Activated naive CD4-positive, alpha-beta T cell treated with anti-CD3 and anti-CD28 coated beads, Interleukin-2, amount 50 U/mL, for 16 hours (primary cell): Measurements from ENCODE around the gene PRELP.
"Not testable (repeated sequence)": the region's sequence is repeated elsewhere in the genome, so short reads cannot be mapped to it uniquely, and the experiment has no call there.

Experiments used
- DNase-seq: peaks from one replicate; pipeline ENCODE4 v3.0.0-alpha.2; 2020

PRELP gene

DNA sequence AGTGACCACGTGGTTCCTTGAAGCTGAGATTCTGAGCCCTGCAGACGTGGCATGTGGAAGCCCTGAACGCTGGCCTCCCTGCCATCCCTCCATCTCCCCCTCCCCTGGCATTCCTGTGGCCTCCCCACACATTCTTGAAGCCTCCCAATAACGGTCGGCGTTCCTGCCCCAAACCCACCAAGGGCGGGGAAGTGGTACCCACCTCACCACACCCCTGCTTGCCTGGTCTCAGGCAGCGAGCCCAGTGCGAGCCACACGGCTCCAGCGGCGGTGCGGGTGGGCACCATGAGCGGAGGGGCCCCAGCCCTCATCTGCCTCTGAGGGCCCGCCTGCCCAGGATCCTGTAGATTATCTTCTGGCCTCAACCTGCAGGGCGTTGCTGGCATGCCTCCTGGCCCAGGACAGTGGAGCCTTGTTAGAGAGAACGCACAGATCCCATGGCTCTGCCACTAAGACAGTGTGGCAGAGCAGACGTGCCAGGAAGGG is 20.6 kb upstream of the PRELP start:
- DNase-seq: no peak

DNA sequence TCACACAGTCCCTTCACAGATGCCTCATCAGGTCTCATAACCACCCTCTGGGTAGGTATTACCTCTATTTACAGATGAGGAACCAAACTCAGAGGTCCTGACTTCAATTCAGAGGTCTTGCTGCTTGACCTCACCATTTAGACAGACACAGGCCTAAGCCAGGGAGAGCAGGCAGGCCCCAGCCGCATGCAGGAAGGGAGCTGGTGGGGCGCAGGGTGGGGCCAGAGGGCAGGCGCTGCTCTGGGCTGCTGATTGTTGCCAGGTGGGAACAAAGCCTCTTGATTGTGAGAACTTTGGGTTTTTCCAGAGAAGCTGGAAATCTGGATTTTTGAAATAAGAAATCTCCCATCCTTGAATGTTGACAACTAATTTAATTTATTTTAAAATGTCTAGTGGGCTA is 19.9 kb upstream of the PRELP start:
- DNase-seq: no peak

DNA sequence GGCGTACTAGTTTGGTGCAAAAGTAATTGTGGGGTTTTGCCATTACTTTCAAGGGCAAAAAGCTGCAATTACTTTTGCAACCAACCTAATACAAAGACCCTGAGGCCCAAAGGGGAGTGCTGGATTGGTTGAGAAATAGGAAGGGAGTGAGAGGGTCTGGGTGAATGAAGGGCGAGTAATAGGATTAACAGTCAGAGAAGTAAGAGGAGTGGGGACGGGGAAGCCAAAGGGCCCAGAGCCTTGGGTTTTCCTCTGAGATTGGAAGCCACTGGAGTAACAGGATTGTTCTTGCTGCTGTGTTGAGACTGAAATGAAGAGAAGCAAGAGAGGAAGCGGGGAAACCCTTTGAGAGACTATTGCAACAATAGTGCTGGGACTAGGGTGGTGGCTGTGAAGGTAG is 19.0 kb upstream of the PRELP start:
- DNase-seq: no peak

DNA sequence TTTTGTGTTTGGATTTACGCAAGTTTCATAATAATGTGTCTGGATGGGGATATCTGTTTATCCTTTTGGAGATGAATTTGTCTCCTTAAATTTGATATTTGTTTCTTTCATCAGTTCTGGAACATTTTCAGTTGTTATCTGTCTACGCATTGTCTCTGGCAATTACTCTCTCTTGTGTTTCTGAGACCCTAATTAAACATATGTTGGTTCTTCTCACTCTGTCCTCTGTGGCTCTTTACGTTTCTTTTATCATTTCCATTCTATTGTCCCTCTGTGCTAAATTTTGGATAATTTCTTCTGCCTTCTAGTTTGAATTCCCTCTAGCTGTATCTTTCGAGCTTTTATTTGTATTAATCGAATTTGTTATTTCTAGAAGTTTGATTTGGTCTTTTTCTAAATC is 17.5 kb upstream of the PRELP start:
- no peak for DNase-seq

DNA sequence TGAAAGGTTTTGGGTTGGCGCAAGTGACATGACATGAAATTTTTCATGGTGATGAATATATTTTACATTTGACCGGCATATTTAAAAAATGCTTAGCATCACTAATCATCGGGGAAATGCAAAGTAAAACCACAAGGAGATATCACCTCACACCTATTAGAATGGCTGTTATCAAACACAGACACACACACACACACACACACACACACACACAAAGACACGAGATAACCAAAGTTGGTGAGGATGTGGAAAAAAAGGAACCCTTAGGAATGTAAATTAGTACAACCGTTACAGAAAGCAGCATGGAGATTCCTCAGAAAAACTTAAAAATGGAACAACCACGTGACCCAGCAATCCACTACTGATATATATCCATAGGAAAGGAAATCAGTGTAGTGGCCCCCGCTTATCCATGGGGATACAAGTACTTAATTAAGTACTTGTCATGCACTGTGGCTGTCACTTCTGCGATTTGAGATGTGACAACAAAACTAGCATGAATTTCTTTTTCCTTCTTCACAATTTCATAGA is 15.9 kb upstream of the PRELP start:
- DNase-seq: no peak

DNA sequence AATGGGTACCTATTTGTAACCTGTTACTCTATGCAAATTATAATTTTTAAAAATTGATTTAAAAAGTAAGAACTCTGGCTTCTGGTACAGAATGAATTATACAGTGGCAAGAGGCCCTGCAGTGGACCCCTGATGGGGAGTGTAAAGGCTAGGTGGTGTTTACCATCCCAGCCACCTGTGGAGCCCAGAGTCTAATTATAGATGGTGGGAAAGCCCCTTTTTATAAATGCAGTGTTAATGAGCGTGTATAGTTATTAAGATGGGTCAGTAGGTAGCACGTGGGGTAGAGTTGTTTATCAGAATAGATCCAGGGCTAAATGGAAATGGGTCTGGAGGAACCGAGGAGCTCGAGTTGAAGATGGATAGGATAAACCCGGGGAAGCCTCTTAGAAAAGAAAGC is 13.9 kb upstream of the PRELP start:
- DNase-seq: no peak

DNA sequence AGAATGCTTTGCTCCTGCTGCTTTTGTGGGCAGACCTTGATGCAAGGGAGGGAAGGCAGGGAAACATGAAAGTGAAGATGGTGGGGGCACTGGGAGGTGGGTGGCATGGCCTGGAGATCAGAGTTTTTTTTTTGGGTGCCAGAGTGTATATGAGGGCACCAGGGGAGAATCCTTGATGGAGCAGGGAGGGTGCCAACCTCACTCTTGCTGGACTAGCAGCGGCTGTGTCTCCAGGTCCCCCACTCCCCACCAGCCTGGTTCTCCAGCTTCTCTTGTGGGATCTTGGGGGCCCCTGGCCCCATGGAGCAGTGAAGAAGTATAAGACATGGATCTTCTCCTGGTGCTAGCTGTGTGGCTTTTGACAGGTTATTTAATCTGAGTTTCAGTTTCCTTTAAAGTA is 13.5 kb upstream of the PRELP start:
- DNase-seq: no peak

DNA sequence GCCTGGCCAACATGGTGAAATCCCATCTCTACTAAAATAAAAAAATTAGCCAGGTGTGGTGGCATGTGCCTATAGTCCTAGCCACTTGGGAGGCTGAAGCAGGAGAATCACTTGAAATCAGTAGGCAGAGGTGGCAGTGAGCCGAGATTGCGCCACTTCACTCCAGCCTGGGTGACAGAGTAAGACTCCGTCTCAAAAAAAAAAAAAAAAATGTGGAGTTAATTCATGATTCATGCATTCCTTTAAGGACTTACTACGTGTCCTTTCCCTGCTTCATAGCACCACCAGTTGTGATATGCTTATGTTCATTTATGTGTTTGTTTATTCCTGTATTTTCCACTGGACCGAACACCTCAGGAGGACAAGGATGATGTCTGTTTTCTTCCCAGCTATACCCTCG is 12.7 kb upstream of the PRELP start:
- DNase-seq: no peak

DNA sequence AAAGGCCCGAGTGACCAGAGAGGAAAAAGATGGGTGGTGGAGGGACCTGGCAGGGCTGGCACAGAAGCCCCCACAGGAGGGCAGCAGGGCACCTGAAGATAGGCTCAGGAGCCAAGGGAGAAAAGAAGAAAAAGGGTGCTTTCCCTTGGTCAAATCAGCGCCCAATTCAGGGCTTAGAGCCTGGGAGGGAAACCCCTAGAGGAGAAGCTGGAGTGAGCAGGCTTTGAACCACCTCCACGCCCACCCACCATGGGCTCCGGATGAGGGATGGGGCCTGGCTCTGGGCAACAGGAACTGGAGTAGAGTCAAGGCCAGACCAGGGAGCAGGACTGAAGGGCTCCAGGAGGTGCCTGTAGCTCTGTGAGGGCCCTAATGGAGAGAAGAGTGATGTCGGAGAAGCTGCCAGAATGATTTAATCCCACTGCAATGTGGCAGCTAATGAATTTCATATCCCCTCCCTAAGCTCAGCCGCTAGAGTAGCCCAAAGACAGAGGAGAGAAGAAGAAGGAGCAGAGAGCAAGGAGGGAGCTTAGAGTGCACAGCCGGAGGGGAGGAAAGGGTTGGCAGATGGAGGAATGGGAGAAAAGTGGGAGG is 12.0 kb upstream of the PRELP start:
- DNase-seq: no peak

DNA sequence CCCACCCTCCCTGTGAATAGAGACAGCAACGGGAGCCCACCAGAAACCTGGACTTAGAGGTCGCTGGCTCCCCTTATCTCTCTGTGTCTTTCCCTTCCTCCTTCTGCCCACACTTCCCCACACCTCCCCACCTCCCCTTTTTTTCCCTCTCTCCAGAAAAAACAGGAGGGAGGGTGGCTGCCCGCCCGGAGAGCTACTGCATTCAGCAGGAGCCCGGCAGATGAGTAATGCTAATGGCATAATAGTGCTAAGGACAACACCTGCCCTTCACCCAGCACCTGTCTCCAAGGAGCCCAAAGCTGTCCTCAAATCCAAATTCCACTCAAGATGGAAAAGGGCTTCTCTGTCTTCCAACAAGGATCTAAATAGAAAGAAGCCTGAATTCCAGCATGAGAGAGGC is 11.4 kb upstream of the PRELP start:
- DNase-seq: no peak

DNA sequence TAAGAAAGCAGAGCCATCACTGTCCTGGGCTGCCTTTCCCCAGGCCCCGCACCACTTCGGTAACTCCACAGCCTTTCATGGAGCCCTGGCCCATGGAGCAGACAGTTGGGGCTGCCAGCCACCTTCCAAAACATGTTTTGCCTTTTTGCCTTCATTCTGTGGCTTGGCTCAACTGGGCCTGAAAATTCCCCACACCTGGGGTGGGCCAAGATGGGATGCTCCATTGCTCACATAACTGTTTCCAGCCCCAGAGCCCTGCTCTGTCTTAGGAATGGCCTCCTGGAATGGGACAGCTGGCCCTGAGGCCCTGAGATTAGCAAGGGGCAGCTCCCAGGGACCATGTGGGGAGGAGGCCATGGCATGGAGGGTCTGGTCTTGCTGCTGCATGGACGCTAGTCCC is 10.9 kb upstream of the PRELP start:
- no peak for DNase-seq

DNA sequence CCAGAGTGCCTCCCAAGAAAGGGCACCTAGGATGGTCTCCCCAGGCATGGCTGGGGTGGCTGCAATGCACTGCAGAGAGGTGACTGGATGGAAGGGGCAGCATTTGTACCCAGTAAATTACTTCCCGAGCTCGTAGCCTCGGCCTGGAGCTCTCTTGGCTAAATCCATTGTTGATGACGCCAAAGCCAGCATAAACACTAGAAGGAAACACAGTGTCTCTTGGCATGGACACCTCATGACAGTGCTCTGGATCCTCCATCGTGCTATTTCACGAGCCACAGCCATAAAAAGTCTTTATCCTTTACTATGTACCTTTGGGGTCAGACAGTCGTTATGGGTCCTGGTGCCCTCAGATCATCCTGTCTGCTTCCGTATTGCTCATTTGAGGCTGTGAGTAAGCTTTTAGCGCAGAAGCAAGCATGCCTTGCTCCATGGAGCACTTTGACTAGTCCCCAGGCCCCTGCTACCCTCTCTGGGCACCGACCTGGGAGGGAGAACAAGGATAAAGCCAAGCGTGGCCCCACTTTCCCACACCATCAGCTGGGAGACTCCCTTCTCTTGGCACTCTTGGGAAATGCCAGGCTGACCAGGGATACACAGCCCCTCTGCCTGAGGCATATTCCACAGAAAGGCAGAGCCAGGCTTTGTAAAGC is 10.3 kb upstream of the PRELP start:
- no peak for DNase-seq

DNA sequence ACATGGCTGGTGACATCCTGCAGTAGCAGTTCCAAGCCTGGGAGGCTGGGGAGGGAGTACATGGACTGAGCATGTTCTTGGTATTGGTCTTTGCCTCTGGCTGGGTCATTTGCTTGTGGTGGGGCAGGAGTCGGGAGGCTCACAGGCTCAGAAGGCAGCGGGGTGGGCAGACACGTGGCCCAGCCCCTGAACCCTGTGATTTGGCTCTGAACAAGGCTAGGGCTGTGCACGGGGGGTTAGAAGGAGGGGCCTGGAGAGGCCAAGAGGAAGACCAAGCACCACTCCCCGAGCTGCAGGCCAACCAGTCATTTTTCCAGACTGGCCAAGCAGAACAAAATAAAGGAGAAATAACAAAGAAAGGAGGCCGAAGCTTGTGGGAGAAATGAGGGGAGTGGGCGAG is 9.7 kb upstream of the PRELP start:
- no peak for DNase-seq

DNA sequence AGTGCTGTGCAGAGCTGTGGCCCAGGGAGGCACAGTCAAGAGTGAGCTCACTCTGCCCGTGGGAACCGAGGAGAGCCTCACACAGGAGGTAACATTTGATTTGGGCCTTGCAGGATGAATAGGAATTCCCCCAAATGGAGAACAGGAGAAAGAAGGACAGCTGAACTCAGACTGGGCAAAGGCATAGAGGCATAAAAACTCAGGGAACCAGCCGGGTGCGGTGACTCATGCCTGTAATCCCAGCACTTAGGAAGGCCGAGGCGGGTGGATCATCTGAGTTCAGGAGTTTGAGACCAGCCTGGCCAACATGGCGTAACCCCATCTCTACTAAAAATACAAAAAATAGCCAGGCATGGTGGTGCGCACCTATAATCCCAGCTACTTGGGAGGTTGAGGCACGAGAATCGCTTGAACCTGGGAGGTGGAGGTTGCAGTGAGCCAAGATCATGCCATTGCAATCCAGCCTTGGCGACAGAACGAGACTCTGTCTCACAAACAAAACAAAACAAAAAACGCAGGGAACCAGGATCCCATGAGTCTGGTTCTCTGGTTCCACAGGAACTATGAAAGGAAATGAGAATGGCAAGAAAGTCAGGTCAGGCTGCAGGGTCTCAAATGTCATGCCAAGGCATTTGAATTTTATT is 8.6 kb upstream of the PRELP start:
- not testable (repeated sequence) for DNase-seq

DNA sequence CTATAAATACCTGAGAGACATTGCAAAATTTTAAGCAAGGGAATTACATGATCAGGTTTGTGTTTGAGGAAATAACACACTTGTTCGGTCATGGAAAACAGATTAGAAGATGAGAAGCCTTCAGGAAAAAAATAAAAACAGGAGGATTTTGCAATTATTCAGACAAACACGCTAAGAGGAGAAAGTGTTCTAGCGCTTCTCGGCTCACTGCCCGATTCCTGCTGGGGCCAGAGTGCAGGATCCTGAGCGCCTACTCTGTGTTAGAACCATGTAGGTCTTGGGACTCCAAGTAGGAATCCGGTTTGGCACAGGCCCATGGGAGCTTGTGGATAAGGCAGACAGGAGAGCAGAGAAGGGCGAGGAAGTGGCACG is 8.1 kb upstream of the PRELP start:
- no peak for DNase-seq

DNA sequence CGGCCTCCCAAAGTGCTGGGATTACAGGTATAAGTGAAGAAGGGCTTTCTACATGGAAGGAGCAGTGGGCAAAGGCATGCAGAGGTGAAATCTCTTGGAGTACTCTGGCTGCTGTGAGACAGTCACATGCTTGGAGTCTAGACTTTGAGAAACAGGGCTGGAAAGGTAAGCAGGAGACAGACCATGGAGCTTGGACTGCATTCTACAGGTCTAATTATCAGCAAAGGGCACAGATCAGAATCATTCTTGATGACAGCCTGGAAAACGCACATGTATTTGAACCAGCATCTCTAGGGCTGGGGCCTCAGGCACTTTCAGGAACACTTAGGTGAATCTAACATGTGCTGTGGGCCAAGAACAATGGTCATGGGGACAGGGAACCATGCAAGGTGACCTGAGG is 7.3 kb upstream of the PRELP start:
- no peak for DNase-seq

DNA sequence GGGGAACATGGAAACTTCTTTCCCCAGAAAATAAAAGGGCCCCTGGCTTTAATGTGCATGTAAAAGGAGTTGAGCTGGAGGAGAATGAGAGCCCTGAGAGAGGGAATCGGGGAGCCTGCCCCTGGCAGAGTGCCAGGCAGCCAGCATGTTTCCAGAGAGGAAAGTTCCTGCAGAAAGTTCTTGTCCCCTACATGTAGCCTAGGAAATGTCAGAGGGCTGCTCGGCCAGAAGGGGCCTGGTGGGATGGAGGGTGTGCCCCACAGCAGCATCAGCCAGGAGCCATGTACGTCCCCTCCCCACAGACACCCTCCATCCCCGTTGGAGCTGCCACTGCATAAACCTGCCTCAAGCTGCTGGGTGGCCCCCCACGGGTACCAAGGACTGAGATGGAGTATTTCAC is 5.4 kb upstream of the PRELP start:
- no peak for DNase-seq

DNA sequence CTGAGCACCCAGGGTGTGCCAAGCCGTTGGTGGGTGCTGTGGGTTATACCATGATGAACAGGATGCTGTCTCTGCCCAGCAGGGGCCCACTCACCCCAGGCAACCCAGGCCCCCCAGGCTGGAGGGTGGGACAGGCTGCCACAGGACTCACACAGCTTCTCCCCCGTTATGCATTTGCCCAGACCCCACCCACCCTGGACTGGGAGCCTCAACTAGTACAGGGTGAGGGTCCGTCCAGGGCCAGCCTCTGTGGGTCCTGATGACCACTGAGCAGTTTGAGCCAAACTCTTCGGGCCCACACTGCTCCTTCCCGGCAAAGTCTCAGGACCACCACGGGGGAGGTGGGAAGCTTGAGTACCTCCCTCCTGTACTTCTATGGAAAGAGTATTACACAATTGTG is 3.8 kb upstream of the PRELP start:
- no peak for DNase-seq

DNA sequence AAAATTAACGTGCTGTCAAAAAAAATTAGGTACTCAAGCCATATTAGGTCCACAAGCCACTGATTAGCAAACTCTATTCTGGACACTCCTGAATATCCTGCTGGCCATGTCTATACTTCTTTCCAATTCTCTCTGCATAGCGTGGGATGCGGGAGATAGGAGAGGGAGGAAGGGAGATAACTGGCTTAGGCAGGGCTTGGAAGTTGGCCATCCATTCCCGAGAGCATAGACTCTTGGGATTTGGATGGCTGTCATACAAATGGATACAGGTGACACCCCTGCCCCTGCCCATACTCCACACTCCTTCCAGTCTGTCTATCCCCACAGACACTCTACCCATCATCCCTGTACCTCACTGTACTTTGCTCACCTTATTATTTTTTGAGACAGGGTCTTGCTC is 2.3 kb upstream of the PRELP start:
- DNase-seq: no peak

DNA sequence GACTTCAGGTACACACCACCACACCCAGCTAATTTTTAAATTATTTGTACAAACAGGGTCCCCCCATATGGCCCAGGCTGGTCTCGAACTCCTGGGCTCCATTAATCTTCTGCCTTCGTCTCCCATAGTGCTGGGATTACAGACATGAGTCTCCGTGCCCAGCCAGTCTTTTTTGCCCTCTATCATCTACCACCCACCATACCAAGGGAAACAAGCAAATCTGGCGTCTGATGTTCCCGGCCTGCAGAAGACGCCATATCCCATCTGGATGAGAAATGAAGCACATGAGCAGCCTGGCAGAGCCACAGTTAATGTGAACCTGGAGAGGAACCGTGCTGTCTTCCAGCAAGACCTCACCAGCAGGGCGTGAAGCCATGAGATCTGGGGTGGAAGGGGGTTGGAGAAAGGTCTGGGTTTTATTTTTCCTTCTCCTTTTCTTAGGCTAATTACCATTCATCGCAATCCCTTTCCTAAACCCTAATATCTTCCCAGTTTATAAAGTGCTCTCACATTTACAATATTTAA is 1.8 kb upstream of the PRELP start:
- no peak for DNase-seq

DNA sequence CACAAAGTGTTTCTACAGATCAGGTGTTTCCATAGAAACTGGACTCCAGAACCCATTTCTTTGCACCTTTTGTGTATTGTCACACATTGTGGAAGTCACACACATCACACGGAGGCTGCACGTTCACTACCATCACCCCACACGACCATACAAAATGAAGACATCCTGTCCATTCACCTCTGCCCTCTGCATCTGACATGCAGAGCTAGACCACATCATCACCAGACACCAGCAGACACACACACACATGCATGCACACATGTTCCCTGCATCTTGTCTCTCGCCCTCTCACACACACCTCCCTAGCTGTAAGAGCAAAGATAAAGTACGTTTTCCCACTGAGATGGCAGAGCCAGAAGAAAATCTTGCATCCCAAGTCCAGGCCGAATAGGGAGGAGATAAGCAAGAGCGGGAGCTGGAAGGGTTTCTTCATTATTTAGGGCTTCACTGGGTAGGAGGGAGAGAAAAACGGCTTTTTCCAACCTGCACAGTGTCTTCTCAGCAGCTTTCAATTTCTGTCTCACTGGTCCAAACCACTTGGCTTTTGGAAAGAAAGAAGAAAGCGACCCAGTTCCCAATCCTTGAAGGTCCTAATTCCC is 709 bp downstream of the PRELP start:
- DNase-seq: no peak

DNA sequence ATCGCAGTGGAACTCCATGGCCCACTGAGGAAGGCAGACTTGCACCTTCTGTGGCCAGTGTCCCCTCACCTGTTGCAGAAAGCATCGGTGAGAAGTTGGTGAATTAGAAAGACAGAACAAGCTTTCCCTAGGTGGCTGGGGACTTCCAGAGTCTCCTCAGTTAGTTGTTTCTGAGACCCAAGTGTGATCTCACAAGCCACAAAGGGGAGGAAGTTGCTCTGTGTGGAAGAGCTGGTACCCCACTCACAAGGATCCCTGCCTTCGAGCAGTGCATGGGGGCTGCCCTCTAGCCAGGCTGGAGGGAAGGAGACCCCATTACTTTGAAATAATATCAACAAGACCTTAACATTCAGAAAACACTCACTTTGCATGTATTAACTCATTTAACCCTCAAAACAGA is 2.1 kb downstream of the PRELP start:
- DNase-seq: no peak

DNA sequence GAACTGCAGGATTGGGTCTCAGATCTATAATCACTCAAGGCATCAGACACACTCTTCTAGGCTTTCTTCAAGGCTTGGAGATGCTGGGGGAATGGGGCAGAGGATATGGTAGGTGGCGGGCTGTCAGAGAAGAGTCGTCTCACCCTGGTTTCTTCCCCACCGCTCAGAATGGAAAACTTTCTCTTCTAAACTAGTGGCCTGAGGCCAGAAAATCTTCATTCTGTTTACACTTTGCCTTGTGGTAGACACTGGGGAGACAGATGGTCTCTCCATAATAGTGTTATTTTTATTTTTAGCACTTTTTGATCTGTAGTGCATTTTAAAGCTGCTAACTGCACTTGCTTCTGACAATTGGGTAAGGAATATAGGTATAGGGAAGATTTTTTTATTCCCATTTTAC is 2.6 kb downstream of the PRELP start:
- DNase-seq: no peak

DNA sequence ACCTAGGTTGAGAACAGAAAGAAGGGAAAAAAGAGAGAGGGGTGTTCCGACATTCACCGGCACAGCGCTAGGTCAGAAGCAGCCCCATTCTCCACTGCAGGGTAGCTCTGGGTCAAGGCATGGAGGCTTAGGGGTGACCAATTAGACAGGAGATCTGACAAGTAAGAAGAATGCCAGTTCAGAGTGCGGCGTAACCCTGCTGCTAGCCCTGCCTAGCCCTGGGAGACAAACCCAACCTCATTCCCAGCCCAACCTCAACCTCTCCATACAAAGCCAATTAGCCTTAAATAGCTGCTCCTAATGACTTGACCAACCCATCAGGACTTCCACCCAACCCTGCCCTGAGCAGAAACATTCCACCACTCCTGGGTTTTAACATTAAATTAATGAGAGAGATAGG is 3.4 kb downstream of the PRELP start:
- no peak for DNase-seq
